ENCODE results near the gene ATP6V0E1.
"Not testable (repeated sequence)": the region's sequence is repeated elsewhere in the genome, so short reads cannot be mapped to it uniquely, and the experiment has no call there.

ATP6V0E1 gene

DNA sequence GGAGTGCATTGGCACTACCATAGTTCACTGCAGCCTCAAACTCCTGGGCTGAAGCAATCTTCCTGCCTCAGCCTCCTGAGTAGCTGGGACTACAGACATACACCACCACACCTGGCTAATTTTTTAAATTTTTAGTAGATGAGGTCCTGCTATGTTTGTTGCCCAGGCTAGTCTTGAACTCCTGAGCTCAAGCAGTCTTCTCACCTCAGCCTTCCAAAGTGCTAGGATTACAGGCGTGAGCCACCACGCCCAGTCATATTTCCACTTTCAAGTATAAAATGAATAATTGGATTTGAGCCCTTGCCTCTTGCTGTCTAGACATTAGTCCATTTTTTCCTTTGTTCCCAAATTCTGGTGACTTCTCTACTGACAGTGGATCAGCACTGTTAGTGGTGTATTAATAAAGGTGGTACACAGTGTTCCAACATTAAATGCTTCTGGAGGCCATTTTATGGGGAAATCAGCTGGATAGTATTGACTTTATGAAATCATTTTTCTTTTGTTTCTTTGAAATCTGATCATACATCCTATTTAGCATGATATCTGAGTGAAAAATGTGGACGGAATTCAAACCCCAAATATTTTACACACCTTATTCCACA lies 15.9 kb downstream of the ATP6V0E1 start:
- peak overlapping the region in 2 of 21 experiments; percentile 0 to 9 for H3K27ac ChIP-seq

DNA sequence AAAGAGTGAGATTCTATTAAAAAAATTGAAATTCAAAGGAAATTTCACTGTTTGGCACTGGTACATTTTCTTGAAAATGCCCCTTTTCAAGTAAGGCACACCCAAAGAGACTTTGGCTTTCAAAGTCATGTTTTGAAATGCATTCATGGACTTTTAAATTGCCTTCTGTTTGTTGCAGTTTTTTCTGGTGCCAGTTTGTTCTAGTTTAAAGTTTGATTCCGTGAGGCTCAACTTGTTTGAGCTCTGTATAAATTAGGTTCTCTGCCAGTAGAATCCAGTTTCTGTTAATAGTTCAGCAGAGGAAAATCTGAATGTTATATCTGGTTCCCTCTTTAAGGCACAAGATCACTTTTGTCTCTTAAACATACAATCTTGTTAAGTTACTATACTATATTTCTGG lies 16.4 kb downstream of the ATP6V0E1 start:
- Histone ChIP-seq H3K4me3 (no peak overlapping the region), H3K27ac (peak overlapping the region in 2 of 21 experiments; percentile 0 to 9)

More for the DNA sequence above, 15.9 kb downstream of the ATP6V0E1 start:
- H3K4me3 ChIP-seq = no peak overlapping the region

DNA sequence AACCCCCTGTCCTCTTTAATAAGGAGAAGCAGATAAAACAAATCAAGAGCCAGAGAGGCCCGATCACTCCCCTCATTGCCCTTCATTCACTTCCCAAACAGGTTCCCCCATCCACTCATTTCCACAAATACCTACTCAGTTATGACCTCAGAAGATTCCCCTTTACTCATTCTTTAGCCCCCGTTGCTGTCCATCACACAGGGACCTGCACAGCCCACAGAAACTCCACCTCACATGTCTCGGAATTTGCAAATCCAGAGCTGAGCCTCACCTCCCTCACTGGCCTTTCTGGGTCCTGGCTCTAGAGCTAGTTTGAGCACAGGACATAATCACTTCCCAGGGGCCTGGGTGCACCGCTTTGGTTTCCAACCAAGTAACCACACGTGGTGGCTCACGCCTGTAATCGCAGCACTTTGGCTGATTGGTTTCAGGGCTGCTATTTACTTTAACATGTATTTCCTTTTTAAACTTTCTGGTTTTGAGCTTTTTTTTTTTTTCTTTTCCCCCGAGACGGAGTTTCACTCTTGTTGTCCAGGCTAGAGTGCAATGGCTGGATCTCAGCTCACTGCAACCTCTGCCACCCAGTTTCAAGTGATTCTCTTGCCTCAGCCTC lies 17.8 kb downstream of the ATP6V0E1 start:
- H3K27ac ChIP-seq = no peak overlapping the region
- no peak overlapping the region for H3K4me3 ChIP-seq

DNA sequence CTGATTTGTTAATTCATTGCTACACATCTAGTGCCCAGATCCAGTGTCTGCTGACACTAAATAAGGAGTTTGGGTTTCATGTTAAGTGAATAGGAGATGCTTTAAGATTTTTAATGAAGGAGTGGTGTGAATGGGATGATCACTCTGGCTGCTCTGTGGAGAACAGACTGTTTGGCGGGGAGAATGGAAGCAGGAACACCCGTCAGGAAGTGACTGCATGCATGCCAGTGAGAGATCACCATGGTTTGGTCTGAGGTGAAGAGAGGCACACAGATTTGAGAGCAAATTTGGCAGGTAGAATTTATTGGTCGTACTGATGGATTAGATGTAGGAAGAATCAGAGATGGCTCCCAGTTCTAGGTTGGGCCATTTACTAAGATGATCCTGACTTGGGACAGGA lies 19.8 kb downstream of the ATP6V0E1 start:
- Histone ChIP-seq H3K27ac (no peak overlapping the region), H3K4me3 (no peak overlapping the region)

DNA sequence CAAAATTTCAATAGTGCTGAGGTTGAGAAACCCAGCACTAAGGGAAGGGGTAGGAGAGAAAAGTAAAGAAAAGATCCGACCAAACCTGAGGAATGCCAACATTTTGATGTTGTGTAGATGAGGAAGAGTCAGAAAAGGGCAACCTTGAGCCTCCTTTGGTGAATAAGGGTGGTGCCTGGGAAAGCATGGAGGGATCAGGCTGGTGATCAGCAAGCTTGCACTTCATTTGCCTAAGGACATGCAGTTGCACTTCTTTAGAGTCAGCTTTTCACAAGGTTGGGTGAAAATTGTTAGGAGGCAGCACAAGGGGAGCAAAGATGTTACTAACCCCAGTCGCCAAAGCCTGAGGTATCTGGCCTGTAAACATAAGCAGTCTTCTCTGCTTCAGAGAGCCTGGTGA lies 20.4 kb downstream of the ATP6V0E1 start:
- no peak overlapping the region for H3K27ac ChIP-seq
- H3K4me3 ChIP-seq = no peak overlapping the region

DNA sequence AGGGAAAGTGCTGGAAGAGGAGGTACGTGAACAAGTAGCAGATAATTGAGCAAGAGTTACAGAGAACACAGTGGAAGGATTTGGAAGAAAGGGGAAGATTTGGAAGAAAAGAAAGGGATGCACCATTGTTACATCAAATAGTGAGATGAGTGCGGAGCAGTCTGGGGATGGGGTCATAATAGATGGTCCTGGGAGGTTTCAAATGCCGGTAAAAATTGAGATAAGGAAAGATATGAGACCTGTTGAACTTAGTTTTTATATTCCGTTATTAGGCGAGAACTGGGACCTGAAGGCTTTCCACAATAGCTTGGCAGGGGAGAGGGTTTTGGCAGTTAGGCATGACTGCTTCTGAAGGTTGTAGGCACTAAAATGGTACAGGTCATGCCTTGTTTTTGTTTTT lies 20.9 kb downstream of the ATP6V0E1 start:
- Histone ChIP-seq H3K4me3 (no peak overlapping the region), H3K27ac (no peak overlapping the region)

DNA sequence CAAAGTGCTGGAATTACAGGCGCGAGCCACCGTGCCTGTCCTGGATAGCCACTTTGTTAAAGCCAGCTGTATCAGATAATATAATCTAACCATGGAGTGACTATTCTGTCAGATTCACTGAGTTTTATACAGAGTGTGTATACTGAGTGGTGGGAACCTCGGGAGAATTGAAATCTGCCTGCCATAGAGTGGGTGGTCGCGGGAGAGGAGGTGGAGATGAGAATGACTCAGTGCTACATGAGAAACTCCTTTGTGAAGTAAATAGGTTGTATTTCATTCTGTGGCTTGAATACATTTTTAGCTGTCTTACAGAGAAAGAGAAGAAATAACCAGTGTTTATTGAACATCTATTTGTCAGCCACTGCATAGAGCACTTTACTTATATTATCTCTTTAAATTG lies 26.4 kb downstream of the ATP6V0E1 start:
- H3K27ac ChIP-seq = no peak overlapping the region
- no peak overlapping the region for H3K4me3 ChIP-seq

DNA sequence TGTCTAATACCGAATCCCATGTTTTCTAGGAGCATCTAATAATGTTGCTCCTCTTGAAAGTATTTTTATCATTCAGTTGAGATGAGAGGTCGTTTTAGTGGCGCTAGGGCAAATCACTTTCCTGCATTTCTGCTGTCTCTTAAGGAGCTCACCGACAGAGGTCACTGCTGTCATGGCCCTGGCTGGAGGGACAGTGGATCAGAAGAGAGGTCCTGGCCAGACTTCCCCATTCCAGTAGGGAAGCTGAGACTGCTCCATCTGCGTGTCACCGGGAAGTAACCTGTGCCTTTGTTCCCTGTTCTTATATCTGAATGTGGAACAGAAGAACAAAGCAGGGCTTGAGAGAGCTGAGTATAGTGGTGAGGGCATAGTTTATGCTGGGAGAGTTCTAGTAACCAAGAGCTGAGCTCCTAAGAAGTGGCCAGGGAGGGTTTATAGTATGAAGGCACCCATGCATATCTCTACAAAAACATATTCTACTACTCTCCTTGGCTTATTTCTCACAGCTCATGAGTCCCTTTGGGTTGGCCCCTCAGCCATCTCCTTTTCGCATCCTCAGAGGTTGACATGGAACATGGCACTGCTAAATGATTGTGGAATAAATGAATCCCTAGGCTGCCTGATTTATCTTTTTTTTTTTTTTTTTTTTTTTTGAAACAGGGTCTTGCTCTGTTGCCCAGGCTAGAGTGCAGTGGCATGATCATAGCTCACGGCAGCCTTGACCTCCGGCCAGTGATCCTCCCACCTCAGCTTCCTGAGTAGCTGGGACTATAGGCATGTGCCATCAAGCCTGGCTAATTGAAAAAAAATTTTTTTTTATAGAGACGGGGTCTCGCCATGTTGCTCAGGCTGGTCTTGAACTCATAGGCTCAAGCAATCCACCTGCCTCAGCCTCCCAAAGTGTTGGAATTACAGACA lies 27.2 kb downstream of the ATP6V0E1 start:
- H3K27ac ChIP-seq = peak overlapping the region in 2 of 21 experiments; percentile 10 to 39
- H3K4me3 ChIP-seq = no peak overlapping the region

DNA sequence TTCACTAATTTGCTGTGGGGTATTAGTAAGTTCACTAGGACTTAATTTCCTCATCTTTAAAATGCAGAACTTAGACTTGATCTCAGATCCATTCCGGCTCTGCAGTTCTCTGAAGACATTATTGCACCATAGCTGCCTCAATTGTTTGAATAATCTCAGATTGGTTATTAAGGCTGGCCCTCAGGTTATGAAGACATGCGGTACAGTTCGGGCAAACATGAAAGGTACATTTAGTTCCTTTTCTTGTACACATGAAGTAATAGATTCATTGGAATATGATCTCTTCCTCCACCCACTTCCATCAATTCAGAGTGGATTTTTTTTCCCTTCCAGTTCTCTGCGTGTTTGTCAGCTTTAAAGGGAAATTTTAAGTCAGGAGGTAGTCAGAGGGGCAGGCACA lies 28.0 kb downstream of the ATP6V0E1 start:
- peak overlapping the region in 3 of 21 experiments; percentile 12 to 60 (median 15) for H3K27ac ChIP-seq

DNA sequence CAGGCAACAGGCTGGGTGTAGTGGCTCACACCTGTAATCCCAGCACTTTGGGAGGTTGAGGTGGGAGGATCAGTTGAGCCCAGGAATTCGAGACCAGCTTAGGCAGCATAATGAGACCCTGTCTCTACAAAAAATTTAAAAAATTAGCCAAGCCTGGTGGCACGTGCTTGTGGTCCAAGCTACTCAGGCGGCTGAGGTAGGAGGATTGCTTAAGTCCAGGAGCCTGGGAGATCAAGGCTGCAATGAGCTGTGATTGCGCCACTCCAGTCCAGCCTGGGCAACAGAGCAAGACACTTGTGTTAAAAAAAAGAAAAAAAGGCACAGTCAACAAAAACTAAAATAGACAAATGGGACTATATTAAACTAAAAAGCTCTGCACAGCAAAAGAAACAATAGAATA lies 29.3 kb downstream of the ATP6V0E1 start:
- no peak overlapping the region for H3K4me3 ChIP-seq
- no peak overlapping the region for H3K27ac ChIP-seq

More for the DNA sequence above, 28.0 kb downstream of the ATP6V0E1 start:
- no peak overlapping the region for H3K4me3 ChIP-seq

DNA sequence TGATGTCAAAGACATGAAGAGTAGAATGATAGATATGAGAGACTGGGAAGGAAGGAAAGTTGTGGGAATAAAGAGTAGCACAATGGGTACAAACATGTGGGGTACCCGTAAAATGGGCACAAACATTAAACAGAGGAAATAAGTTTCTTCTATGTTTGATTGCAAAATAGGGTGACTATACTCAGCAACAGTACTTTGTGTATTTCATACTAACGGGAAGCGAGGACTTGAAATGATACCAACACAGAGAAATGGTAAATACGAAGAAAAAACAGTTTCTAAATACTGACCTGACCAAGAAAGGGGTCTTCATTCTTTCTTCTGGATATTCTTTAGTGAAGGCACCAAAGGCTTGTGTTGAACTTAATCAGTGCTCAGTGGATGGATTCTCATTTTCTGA lies 31.1 kb downstream of the ATP6V0E1 start:
- Histone ChIP-seq H3K4me3 (no peak overlapping the region), H3K27ac (peak overlapping the region in 6 of 21 experiments; percentile 7 to 84 (median 56))

DNA sequence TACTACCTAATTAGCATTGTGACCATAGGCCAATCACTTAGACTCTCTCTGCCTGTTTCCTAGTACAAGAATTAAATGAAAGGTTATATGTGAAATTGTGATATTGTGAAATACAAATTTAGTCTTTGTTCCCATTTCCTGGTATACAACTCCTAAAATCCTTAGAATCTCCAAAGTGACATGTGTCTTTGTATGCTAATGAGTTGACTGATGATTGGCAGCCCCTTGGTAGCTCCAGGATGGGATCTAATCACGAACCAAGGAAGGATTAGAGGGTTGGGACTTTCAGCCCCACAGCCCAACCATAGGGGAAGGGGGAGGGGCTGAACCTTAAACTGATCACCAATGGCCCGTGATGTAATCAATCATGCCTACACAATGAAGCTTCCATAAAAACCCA lies 31.6 kb downstream of the ATP6V0E1 start:
- Histone ChIP-seq H3K4me3 (no peak overlapping the region), H3K27ac (peak overlapping the region in 17 of 21 experiments; percentile 9 to 84 (median 63))

DNA sequence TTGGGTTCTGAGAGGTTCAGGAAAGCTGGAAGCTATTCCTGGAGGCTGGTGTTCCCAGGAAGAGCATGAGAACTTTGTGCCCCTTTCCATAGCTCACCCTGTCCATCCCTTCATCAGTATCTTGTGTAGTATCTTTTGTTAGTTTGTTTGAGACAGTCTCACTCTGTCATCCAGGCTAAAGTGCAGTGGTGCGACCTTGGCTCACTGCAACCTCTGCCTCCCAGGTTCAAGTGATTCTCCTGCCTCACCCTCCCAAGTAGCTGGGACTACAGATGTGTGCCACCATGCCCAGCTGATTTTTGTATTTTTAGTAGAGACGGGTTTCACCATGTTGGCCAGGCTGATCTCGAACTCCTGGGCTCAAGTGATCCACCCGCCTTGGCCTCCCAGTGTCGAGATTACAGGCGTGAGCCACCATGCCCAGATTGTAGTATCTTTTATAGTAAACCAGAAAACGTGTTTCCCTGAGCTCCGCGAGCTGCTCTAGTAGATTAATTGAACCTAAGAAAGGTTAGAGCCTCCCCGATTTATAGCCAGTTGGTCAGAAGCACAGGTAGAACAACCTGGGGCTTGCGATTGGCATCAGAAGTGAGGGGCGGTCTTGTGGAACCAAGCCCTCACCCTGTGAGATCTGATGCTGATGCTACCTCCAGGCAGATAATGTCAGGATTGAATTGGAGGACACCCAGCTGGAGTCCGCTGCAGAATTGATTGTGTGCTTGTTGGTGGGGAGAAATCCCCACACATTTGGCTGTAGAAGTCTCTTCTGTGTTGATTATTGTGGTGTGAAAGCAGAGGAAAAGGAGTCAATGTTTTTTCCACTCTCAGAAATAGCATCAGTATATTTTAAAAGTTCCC lies 32.3 kb downstream of the ATP6V0E1 start:
- H3K27ac ChIP-seq = peak overlapping the region in 19 of 21 experiments; percentile 26 to 84 (median 67)
- H3K4me3 ChIP-seq = no peak overlapping the region

DNA sequence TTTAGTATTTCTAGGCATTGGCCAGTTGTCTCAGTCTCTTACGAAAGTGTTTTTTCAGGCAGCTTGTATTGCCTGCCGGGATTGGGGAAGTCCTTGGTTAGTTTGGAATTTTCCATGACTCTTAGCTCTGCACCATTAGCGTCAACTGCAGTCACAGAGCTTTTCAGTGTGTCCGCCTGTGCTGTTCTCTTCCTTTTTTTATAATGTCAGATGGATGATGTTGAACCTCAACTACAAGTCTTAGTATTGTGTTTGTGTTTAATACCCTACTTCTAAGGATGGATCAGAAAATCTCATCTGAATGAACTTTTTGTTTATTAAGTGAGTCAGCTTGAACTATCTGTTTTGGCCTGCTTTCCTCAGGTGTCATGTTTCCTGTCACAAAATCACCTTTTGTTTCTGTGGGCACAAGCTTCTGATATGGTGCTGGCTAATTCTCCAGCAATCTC lies 33.1 kb downstream of the ATP6V0E1 start:
- peak overlapping the region in 20 of 21 experiments; percentile 2 to 84 (median 65) for H3K27ac ChIP-seq
- H3K4me3 ChIP-seq = no peak overlapping the region

DNA sequence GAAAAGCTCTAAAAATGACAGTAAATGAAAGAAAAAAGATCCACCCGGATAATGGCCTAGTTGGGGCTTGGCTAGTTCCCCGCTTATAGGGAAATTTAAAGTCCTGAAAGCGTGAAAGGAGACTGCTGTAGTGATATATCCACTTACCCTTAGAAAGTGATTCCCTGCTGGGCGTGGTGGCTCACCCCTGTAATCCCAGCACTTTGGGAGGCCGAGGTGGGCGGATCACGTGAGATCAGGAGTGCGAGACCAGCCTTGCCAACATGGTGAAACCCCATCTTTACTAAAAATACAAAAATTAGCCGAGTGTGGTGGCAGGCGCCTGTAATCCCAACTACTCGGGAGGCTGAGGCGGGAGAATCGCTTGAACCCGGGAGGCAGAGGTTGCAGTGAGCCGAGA lies 33.5 kb downstream of the ATP6V0E1 start:
- not testable (repeated sequence) for H3K4me3 ChIP-seq
- peak overlapping the region in 20 of 21 experiments; percentile 2 to 84 (median 60) for H3K27ac ChIP-seq

DNA sequence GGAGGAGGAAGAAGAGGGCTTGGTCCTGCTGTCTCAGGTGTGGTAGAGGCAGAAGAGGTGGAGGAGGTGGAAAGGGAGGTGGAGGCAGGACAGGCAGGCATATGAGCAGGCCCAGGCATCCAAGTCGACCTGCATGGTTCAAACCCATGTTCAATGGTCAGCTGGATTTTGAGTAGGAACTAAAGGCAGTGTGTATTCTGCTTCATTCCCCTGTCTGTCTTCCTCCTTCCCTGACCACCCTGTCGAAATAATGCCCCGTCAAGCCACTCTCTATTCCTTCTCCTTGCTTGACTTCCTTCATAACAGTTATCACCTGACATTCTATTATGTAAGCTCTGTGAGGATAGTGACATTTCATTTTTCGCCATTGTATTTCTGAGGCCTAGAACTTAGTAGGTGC lies 34.8 kb downstream of the ATP6V0E1 start:
- H3K27ac ChIP-seq = peak overlapping the region in 3 of 21 experiments; percentile 5 to 81 (median 37)
- H3K4me3 ChIP-seq = no peak overlapping the region

DNA sequence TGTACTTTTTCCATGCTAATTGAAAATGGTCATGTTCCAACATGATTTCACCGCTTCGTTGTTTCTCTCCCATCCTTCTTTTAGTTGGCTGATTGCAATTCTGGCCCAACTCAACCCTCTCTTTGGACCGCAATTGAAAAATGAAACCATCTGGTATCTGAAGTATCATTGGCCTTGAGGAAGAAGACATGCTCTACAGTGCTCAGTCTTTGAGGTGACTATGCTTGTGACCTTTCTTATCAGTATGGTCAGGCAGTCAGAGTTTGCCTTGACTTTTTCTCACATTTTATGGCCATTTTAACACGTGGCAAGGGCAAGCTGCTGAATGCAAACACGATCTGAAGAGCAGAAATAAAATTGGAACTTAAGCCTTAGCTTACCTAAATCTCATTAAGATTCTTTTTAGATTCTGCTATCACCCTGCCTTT lies 36.6 kb downstream of the ATP6V0E1 start:
- Histone ChIP-seq H3K27ac (peak overlapping the region in 1 of 21 experiments; percentile 17), H3K4me3 (no peak overlapping the region)

DNA sequence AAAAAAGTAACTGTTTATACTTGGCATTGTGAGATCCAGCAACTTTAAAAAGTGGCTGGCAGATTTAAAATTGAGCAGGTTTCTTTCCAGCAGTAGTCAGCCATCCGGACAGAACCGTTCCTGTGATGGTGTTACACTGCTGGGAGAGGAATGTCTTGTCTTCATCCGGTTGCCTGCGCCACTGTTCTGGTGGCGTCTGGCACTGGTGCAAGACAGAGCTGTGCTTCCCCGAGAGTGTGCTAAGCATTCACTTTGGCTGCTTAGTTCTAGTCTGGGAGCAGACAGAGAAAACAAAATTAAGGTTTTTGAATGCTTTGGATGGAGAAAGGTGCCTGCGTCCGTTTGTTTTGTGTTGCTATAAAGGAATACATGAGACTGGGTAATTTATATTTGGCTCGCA lies 37.1 kb downstream of the ATP6V0E1 start:
- Histone ChIP-seq H3K27ac (peak overlapping the region in 2 of 21 experiments; percentile 17 to 38), H3K4me3 (no peak overlapping the region)

DNA sequence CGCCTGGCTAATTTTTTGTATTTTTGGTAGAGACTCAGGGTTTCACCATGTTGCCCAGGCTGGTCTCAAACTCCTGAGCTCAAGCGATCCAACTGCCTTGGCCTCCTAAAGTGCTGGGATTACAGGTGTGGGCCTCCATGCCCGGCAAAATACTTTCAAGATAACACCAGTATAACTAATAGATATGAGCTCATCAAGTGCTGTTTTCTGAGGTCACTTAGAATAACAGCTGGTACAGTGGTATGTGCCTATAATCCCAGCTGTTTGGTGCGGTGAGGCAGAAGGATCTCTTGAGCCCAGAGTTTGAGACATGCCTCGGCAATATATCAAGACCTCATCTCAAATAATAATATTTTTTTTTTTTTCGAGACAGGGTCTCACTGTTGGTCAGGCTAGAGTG lies 42.1 kb downstream of the ATP6V0E1 start:
- Histone ChIP-seq H3K4me3 (no peak overlapping the region), H3K27ac (no peak overlapping the region)

Data from skin epidermis (tissue), 12 donors.